NCI-H2227 treated with DMSO at 0.1 percent for 48 hours (cell line): ENCODE measurements around the gene SLC24A1.
"Not testable (repeated sequence)": the region's sequence is repeated elsewhere in the genome, so short reads cannot be mapped to it uniquely, and the experiment has no call there.

ENCODE experiments used
- DNase-seq: peaks from one replicate; lab custom pipeline; 2025; lab: John Stamatoyannopoulos, UW

The SLC24A1 gene

DNA sequence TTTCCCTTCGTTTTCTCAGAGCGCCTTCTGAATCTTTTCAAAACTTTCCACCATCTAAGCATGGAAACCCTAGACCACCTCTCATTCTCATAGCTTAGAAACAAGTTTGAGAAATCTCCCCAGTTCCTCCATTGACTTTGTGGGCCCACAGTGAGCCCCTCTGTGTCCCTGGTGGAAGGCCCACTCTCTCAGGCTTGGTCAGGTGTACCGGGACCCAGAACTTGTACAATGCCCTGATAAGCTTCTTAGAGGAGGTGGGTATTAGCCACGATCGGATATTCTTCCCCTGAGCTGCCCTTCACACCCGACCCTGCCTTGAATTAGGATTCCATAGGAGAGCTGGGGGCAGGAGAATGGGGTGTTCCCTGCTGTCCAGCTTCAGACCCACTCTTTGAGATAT is at the start of gene SLC24A1:
SLC24A1 (plus strand) TSS at position 301 of the 400 bp plus-strand sequence. CDS start 2,143 bp downstream, outside the sequence.
- DNase-seq = no peak

DNA sequence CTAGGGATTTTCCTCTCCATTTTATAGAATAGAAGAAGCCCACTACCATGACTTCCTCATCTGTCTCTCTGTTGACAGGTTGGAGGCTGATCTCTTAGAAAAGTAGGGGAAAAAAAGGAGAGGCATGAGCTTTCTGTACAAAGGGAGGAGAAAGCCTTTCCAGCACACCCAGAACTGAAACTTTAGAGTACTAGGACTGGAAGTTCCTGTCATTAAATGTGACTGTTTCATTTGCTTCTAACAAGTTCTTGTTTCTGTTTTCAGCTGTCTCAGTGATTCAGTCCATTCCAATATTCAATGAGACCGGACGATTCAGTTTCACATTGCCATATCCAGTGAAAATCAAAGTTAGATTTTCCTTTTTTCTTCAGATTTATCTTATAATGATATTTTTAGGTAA is 49.8 kb upstream of the SLC24A1 start:
- DNase-seq = no peak

- DNase-seq = no peak
Measured at GRCh38 chr15:65576664-65577063, 45.1 kb upstream of the SLC24A1 start.

- DNase-seq = no peak
Measured at GRCh38 chr15:65577129-65577996, 44.4 kb upstream of the SLC24A1 start.

DNA sequence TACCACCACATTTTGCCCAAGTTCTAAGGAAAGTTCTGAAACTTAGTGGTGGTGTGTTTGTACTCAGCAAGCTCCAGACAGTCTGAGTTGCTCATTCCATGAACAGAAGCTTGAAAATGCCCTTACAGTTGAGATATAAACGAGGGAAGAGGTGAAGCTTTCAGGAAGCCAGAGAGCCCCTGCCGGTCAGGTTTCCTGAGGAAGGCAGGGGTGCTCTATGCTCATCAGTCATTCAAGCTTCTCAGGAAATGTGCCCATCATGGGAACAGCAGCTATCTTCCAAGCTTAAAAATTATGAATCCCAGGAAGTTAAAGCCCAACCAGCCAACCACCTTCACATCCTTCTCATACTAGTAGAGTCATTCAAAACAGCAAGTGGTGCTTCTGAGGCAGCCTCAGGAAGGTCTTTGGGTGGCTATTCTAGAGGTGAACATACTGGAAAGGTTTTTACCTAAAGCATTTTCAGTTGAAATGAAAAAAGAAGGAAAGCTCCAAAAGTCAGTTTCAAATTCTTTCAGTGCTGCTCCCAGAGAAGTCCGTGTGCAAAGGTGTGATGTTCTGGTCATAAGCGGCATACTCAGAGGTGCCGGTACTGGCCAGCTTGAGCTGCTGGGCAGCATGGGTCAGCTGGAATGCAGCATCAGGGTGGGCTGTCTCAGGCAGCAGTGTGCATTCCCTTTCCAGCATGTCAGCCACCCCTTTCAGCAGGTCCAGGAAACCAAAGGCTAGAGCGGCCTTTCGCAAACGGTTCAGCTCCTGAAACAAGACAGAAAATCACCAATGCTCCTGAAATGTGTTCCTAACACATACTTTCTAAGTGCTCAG is 42.6 kb upstream of the SLC24A1 start:
- DNase-seq = no peak

GRCh38 chr15:65579762-65580161 is 42.0 kb upstream of the SLC24A1 start:
- DNase-seq = no peak

GRCh38 chr15:65580287-65580686 is 41.5 kb upstream of the SLC24A1 start:
- no peak for DNase-seq

- no peak for DNase-seq
Measured at GRCh38 chr15:65583701-65584100, 38.0 kb upstream of the SLC24A1 start.

DNA sequence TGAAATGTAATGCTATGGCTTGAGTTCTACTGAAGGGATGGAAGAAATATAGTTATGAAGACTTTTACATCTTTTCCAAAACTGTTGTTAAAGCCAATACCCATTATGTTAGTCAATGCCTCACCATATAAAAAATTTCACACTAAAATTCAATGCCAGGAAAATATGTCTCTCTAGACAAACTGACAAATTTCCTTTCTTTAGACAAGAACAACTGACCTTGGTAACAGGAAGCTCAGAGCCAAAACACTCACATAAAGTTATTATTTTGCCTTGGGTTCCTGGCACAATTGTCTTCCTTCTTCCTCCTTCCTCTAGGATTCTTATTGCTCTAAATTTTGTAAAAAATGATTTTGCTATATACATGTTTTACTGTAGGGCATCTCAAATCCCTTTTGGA is 37.5 kb upstream of the SLC24A1 start:
- no peak for DNase-seq

GRCh38 chr15:65587094-65587493 is 34.6 kb upstream of the SLC24A1 start:
- DNase-seq = no peak

GRCh38 chr15:65595960-65596359 is 25.8 kb upstream of the SLC24A1 start:
- no peak for DNase-seq

- DNase-seq = no peak
Measured at GRCh38 chr15:65598468-65598867, 23.3 kb upstream of the SLC24A1 start.

GRCh38 chr15:65599677-65600076 is 22.1 kb upstream of the SLC24A1 start:
- no peak for DNase-seq

DNA sequence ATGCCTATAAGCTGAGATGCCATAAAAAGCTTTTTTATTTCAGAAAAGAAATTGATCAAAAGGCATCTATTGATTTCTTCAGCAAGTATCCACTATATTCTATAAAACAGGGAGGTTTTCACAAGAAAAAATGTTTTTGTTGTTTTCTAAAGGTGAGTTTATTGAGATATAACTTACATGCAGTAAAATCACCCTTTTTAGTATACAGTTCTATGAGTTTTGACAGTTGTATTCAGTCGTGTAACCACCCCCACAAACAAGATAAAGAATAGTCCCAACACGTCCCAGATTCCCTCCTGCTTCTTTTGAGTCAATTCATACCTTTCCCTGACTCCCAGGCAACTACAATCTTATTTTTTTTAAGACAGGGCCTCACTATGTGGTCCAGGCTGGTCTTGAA is 18.6 kb upstream of the SLC24A1 start:
- no peak for DNase-seq

DNA sequence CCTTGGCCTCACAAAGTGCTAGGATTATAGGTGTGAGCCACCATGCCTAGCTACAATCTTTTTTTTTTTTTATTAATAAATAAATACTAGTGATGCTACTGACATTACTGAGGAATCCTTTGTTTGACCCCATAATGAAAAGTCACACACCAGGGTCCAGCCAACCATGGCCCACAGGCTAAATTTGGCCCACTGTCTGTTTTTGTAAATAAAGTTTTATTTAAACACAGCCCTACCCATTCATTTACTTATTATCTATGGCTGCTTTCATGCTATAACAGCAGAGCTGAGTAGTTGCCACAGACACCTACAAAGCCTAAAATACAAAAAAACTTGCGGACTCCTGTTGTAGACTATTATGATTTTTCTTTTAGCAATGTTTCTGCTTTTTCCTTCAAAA is 18.2 kb upstream of the SLC24A1 start:
- DNase-seq = no peak

- DNase-seq = peak; percentile 92
Measured at GRCh38 chr15:65610871-65611718, 10.6 kb upstream of the SLC24A1 start, which contains the start of gene INTS14. Gene INTS14, minus strand, starts transcription at chr15:65611131. Its CDS starts 3,751 bp downstream, at chr15:65607380.

- DNase-seq = no peak
Measured at GRCh38 chr15:65611888-65612615, 9.7 kb upstream of the SLC24A1 start.

GRCh38 chr15:65612616-65612946 is 9.2 kb upstream of the SLC24A1 start:
- DNase-seq = no peak

GRCh38 chr15:65612949-65613744 is 8.6 kb upstream of the SLC24A1 start:
- no peak for DNase-seq

DNA sequence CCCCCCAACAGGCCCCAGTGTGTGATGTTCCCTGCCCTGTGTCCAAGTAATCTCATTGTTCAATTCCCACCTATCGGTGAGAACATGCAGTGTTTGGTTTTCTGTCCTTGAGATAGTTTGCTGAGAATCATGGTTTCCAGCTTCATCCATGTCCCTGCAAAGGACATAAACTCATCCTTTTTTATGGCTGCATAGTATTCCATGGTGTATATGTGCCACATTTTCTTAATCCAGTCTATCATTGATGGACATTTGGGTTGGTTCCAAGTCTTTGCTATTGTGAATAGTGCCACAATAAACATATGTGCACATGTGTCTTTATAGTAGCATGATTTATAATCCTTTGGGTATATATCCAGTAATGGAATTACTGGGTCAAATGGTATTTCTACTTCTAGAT is 5.9 kb upstream of the SLC24A1 start:
- DNase-seq = not testable (repeated sequence)
